Stimulated activated CD8-positive, alpha-beta memory T cell treated with anti-CD3 and anti-CD28 coated beads, Interleukin-4, amount 100 ng/mL, for 48 hours (primary cell): Measurements from ENCODE around the gene ARID5B.

Experiments
- DNase-seq: peaks from one replicate; pipeline ENCODE4 v3.0.0-alpha.2; 2020

The ARID5B gene

DNA sequence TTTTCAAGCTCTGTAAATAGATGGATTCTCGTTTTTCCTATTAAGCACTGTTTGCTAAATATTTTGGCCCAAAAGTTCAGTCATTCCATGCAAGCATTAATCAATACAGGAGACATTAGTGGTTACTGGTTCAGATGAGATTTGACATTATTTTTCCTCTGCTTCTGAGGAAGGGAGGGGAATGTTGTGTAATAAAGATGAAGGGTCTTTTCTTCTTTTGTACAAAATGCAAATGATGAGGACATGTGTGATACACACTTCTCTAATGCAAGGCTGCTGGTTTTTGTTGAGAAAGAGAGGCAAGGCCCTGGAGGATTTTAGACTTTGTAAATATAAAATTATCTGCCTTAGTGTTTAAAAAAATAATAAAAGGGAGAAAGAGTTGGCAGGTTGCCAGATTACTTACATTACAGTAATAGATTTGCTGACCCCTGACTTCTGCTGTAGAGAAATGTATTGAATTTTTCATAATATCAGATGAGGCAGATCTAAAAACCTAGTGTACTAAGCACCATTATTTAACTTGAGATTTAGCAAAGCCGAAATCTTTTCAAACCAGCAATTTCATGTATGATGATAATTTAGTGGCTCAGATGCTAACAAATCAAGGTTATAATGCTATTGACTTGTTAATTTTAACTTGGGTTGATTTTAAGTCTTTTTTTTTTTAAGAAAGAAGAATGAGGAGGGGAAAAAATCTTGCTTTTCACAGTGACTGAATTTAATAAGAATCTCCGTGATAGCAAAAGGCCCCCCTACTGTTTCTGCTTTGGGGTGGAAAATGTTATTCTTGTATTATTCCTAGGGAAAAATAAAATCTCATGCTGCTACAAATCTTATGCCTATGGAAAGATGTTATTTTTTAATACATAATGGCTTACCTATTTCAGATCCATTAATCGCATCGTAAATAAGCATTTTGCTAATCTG lies 180.1 kb downstream of the ARID5B start:
- no peak for DNase-seq

DNA sequence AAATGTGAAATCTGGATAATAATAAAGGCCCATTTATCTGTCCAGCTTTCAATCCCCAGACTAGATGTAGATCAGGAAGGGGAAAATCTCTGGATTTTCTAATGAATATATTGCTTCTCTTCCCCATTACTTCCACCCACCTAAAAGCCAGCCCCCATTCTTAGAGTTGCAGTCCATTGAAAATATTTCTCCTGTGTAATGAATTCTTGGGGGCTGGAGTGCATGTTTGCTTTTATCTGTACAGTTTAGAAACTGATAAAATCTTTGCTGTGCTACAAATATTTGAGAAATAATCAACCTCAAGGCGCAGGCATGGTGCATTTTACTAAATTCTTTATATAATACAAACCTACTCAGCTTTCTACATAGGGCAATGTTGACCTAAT lies 180.8 kb downstream of the ARID5B start:
- no peak for DNase-seq

DNA sequence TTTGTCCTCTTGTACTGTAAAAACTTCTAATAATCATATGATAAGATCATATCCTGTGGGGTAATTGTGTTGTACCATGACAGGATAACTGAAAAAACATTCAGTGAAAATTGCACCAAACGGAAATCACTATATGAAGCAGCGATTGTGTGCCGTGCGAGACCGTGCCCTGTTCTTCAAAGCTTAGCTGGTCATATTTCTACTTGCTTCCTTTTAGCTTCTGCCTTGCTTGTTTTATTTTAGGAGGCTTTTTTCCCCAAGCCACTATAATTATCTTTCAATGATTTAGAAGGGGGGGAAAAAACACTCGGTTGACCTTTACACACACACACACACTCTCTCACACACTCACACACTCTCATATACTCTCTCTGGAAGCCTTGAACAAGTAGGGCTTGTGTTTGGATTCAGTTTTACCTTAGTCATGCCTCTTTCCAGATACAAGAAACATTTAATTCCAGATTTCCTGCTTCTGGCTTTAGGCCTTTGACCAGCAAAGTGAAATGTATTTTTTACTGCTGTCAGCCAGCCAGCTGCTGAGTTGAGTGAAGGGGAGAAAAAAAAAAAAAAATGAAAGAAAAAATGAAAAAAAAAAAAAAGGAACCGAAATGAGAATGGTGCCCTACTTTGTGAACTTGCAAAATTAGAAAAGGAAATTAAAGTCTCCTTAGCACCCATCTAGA lies 181.4 kb downstream of the ARID5B start:
- no peak for DNase-seq

DNA sequence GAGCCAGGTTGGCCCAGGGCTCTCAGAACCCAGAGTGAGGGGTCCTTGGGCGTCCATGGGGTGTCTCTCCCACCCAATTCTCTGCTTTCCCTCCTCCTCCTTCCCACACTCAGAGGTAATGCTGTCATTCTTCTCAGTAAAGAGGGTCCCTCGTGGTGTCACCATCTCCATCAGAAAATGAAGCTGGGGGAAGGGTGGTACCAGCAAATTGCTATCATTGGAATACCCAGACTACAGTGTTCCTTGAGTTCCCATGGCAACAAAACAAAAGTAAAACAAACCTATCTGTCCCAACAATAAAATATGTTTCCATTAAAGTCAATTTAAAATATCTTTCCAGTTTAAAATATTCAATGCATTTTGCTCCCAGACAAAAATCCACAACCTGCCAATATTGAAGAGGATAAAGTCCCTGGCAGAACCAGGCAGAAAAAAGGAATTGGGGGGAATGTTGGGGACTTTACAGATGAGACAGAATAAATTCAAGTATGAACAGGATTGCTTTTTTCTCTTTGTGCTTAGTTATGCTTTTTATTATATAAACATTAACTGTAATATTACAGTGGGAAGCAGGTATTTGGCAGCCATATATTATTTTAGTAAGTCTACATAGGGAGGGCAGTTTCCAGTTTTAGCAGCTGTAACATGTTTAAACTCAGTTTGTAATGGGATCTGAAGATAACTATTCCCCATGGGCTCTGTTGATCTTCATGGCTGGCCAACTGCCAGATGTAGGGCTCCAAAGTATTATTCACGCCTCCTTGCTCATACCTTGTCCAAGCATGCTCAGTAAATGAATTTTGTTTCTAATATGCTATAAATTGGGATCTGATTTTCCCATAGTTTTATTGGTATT lies 182.1 kb downstream of the ARID5B start:
- no peak for DNase-seq

DNA sequence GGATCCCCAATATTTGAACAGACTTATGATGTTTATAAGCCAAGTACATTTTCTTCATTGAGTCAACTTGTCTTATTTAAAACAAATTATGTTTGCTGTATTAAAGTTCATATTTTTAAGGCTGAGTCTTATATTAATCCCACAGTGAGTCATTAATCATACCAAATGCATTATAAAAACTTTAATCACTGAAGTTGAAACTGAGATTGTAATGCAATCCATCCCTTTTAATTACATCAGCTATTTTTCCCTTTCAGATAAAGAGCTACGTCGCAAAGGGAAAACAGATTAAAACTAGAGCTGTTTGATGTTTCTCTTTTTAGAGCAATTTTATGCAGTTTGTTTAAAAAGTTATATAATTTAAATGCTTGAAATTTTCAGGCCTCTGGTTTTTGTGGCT lies 183.0 kb downstream of the ARID5B start:
- no peak for DNase-seq

DNA sequence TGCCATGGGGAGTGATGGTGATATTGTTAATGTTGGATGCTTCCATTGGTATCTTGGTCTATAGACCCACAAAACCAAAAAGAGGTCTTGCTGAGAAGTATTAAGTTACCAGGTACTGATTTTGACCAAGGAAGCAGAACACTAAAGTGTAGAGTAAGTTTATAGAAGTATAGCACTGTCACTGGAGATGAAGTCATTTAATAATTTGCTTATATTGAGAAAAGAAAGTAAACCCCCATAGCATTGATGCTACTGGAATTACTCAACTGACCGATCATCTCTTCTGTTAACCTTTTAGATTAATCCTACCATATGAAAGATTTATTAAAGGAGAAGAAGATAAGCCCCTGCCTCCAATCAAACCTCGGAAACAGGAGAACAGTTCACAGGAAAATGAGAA lies 183.9 kb downstream of the ARID5B start:
- no peak for DNase-seq

DNA sequence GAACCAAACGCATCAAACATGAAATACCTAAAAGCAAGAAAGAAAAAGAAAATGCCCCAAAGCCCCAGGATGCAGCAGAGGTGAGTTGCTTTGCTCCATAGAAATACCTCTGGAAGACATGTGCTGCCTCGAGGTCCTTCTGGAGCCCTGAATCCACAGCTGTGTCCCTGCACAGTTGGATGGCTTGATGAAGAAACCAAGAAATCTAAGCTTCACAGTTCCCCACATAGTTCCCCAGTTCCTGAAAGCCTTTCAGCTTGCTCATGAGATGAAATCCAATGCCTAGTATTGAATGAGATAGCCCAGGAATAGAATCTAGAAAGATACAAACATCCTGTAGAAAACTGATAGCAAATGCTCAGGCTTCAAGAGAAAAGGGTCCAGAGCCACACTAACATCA lies 184.3 kb downstream of the ARID5B start:
- DNase-seq: no peak

DNA sequence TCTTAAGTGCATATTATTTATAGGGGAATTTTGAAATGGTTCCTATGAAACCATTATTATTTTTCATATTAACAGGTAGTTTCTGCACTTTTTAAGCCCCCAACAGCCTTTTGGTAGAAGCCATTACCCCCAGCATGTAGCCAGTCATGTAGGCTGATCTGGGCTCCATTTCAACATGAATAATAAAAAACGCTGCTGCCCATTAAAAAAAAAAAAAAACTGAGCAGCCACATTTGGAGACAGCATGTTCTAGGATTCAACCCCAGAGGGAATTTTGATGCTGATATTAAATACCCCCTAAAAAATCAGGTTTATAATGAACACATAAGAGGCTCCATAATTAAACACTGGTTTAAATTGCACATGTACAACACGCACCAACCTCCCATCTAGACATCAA lies 185.8 kb downstream of the ARID5B start:
- DNase-seq: no peak

DNA sequence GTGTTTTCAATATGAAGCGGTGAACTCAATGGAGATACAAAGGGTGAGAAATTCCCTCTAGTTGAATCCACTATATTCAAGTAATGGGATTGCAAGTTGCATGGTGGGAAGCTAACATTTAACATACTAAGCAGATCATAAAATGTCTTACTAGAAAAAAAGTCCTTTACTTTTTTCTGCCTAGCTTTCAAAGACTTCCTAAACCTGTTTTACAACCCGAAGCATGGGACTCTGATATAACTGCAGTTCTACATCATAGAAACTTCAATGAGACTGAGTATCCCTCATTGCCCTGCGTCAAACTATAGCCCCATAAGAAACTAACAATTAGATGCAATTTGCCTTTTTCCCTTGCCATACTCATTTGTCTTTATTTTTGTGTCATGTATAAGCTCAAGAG lies 187.3 kb downstream of the ARID5B start:
- DNase-seq: no peak

DNA sequence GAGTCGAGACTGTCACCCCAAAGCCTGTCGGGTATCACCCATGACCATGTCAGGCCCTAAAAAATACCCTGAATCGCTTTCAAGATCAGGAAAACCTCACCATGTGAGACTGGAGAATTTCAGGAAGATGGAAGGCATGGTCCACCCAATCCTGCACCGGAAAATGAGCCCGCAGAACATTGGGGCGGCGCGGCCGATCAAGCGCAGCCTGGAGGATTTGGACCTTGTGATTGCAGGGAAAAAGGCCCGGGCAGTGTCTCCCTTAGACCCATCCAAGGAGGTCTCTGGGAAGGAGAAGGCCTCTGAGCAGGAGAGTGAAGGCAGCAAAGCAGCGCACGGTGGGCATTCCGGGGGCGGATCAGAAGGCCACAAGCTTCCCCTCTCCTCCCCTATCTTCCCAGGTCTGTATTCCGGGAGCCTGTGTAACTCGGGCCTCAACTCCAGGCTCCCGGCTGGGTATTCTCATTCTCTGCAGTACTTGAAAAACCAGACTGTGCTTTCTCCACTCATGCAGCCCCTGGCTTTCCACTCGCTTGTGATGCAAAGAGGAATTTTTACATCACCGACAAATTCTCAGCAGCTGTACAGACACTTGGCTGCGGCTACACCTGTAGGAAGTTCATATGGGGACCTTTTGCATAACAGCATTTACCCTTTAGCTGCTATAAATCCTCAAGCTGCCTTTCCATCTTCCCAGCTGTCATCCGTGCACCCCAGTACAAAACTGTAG lies 191.0 kb downstream of the ARID5B start:
- DNase-seq: no peak

DNA sequence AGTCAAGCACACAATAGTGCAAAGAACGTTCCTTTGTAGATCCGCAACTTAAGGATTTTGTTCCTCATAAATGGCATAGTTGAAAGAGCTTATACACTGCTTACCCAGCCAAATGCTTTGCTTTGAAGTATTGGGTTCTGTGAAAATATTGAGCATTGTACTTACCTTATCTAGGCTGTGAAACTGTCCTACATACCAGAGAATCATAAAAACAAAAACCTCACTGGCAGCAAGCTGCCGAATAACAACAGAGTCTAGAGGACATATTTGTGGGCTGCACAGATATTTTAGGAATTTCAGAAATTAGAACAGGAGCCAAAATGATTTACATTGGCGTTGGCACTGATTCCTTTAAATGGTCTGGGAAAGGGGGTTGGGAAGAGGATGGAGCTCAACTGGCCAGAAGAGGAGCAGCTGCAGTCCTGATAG lies 192.4 kb downstream of the ARID5B start:
- no peak for DNase-seq

DNA sequence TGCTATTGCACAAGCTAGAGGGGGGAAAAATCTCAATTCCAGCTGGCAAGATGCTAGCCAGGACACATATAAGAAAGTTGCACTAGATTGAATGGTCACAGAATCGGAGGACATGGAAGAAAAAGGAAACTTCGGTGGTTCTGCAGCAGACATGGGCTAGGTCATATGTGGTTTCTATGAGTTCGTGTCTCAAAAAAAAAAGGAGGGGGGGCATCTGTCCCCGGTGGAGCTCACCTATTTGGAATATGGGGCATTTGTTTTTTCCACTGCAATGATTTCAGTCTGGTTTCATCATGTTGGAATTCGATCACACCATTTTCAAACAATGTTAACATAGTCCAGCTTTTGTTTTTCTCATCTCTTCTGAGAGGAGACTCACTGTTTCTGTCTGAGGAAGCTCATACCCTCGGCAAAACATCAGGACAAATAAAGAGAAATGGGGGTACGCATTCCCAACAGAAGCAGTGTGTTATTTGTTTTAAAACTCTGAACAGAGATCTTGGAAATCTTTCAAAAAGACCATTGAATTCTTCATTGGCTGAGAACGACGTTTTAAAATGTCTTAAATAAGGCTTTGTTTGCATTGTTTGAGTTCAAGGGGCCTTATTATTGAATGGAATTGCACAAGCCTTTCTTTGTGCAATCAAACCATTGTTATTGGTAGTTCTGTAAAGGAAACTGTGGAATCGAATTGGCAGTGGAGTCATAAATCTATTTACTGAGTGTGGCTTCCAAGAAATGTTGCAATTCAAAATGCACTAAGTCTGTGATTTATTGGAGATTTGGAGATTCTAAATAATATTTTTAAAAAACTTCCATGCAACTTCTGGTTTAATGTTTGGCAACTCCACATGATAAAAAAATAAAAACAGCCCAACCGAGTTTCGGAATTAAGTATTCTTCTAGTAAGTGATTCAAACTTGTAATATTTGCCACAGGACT lies 194.0 kb downstream of the ARID5B start:
- no peak for DNase-seq

DNA sequence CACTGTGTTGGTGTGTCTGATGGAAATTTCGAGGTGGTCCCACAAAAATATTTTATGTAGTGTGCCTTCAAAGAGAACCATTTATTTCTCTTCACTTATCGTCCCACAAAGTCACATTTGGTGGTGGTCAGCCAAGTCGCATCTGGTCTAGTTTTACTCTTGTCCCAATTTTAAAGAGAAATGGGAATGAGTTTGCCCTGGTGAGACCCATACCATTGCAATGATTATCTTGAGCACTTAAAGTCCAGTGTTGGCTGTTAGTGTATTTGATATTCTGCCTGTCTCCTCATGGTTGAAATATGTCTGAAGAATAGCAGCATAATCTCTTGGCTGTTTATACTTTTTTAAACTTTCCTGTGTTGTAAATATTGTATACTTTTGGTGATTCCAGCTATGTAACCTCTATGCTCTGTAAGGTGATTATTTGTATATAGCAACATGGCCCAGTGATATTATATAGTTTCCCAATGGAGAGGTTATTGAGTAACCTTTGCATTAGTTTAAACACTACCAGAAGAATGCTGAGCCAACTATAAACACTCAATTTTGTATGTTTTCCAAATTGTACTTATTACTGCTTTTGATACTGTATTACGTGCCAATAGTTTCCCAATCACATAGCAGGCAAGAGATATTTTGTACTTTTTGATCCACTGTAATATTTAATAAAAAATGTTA lies 194.9 kb downstream of the ARID5B start:
- no peak for DNase-seq

DNA sequence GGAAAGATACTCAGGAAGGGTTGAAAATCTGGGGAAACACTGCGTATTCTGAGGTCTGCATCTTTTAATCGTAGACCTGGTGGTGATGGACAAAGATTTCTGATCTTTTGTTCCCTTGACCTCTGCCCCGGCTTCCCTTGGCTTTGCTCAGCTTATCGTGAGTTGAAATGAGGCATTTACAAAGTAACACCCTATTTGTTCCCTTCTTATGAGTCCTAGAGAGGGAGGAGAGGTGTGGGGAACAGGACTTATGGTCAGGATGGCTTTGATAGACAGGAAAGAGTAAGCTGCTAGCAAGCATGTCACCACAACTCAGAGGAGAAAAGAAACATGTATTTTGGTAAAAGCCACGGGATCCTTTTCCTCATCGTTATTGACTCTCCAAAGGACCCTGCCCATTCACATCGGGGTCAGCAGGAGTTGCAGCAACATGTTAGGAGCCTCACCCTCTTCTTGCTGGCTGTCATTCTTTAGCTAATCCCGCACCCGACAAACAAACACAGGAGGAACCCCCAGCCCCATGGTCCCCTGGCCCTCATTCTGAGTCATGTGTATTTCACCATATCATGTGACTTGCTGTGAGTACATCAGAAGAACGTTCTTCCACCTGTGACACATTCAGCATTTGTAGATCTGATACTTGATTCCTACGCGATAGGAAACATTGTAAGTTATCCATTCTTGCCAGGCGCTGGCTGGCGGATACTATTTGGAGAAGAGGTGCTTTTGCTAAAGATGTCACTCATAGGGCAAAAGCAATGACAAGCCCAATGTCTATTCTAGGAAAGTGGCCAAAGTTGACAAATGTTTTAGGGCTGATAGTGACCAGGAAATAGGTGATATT lies 197.0 kb downstream of the ARID5B start:
- no peak for DNase-seq

DNA sequence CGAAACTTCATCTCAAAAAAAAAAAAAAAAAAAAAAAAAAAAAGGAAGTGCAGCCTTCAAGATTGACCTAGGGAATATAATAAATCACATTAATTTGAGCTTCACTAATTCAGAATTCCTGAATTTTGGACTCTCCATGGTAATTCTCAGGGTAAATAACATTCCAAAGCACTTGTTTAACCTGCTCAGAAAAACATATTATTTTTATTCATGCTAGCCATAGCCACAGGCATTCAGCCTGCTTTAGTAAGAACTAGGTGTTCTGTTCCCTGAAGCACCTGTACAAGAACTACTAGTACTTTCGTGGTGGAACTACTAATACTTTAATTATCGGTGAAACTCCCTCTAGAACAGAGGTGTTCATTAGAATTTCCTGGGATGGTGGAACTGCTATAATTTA lies 197.8 kb downstream of the ARID5B start:
- DNase-seq: no peak

DNA sequence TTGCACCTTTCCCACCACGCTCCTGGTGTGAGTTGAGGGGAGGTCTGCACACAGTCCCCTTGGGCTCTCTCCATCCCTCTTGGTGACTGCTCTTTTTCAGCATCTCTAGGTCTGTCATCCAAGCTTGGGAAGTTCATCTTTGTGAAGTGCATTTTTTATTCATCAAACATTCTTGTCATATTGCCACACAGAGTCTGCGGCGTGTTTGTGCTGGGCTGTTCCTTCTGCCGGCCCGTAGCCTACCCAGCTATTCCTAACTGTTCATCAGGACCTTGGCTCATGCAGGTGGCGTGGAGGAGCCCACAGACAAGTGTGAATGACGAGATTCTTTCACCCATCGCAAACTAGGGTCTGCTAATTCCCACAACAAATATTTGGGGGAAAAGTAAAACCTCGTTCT lies 202.4 kb downstream of the ARID5B start:
- DNase-seq: no peak

DNA sequence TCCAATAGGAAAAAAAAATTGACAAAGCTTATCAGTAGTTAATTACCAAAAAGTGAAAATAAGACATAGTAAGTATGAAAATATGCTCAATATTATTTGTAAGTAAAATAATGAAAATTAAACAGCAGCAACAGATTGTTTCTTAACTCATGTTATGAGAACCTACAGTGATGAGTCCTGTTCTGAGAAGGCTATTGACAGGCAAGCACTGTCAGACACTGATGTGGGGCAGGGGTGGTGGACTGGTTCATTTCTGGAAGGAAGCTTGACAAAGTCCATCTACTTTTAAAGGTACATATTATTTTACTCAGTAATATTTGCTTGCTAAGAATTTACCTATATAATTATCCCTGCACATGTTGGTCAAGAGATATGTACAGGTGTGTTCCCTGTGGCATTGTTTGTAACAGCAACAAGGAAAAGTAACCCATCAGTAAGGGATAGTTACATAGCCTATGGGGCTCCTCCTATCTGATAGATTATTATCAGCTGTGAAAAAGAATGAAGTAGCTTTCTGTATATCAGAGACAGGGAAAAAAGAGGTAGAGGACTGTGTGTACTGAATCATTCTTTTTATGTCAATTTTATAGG lies 205.5 kb downstream of the ARID5B start:
- DNase-seq: no peak

DNA sequence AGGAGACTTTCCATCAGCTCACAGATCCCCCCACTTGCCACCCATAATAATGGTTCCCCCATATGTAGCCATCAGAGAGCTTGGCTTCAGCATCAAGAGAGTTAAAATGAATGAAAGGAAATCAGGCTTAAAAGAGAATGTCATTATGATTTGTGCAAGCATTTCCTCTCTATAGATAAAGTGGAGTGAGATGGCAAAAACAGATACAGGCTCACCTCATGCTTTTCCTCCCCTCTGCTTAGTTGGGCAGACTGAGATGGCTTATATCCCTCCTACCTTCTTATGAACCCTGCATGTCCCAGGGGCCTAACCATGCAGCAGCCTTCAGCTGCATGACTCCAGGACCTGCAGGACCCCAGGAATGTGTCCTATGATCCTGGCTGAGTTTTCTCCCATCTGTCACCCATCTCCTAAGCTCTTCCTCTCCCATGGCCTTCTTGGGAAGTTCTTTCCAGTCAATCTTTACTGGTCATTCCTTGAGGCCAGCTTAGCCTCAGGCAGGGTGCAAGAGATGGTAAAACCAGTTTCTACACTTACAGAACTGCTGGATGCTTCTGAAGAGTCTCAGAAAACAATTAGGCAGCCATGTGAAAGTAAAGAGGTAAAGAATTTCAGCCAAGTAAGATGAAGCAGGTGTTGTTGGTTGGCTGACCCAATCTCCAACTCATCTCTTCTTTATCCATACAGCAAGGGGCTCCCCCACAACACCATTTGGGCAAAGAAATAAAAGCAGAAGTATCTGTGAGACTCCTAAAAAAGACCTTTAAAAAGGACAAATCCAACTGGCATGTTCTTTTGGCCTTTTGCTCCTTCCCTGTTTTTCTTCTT lies 207.5 kb downstream of the ARID5B start:
- DNase-seq: no peak
